Glomerular visceral epithelial cell (primary cell): ENCODE measurements around the gene GRIN2A.

Experiments
- DNase-seq: peaks from one replicate; pipeline ENCODE4 v3.0.0-alpha.2; 2016; ENCODE audit errors: extremely low spot score

The GRIN2A gene

GRCh38 chr16:9859701-9860327, 322.4 kb downstream of the GRIN2A start:
- no peak for DNase-seq

DNA sequence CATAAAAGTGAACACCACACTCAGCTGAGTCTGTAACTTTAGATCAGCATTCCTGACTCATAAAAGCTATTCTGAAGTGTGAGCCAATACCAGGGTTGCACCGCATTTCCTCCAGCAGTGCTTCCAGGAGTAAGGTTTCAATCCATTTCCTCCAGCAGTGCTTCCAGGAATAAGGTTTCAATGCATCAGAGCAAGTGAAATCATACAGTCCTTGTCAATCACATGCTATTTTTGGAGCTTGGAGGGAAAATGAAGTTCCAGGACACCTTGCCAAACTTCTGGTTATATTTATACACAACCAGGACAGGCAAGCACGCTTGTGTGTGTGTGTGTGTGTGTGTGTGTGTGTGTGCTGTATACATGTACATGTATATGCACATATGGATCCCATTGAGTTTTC, 327.6 kb downstream of the GRIN2A start:
- DNase-seq: no peak

GRCh38 chr16:9852003-9852402, 330.2 kb downstream of the GRIN2A start:
- no peak for DNase-seq

GRCh38 chr16:9850817-9851216, 331.4 kb downstream of the GRIN2A start:
- no peak for DNase-seq

DNA sequence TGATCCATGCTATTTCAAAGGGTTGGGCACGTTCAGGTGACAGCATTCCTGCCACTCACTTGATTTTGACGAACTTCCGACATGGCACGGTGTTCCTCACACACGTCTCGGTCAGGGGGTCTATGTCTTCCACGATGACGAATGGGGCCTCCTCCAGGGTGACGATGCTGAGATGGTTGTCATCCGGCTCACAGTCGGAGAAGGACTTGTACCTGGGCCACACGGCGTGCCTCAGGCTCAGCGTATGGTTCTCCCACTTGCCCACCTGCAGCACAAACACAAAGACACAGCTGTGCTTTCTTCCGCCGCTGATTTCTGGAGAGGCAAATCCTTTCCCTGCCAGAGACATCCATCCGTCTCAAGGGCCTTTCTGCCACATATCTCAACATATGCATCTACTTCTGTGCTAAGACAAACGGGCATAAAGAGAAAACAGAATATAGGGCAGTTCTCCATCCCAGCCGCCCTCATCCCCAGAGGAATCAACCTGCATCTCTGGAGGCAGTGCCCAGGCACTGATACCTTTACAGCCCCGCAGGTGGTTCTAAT, 332.5 kb downstream of the GRIN2A start:
- DNase-seq: no peak

- DNase-seq: no peak
Measured at GRCh38 chr16:9847146-9847545, 335.1 kb downstream of the GRIN2A start.

- peak; percentile 0 for DNase-seq
Measured at GRCh38 chr16:9846362-9847099, 335.7 kb downstream of the GRIN2A start.

DNA sequence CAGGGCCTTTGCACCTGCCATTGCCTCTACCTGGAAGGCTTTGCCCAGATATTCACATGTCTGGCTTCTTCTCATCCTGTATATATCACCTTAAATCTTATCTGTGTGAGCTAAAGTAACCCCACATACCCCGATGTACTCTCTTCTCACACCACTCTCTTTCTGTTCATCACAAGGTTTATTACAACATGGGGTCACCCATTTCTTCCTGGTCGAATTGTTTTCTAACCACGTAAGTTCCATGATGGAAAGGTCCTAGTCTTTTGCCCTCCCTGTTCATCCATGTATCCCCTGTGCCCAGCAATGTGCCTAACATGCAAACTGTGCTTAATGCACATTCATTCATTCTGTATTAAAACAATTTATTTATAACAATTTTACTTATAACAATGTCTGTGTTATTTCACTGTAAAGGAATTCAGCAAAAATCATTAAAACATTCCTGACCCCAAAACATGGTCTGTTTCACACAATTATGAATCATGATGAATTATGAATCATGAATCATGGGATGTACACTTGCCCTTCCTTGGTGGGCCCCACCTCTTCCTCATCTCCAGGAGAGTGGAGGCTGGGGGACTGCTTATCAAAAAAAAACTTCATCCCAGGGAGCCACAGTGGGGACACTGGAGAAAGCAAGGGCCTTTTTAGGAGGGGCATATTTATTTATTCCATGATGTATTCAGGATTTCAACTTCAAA, 336.4 kb downstream of the GRIN2A start:
- DNase-seq: peak; percentile 11

DNA sequence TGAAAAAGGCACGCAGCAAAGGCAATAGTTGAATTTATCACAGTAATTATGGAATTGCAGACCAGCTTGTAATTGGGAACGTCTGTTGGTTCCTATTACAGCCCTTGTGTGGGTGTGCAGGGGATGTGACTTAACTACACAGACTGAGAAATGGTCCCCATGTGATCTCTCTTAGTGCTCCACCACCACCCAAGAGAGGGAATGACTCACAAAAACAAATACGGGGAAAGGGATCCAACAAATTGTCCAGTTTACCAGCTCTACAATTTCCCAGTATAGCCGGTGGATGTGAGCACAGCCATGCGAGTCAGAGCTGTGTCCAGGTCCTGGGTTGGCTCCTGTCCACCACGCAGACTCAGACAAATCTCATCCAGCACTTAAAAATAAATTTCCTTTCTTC, 337.9 kb downstream of the GRIN2A start:
- DNase-seq: peak; percentile 1

DNA sequence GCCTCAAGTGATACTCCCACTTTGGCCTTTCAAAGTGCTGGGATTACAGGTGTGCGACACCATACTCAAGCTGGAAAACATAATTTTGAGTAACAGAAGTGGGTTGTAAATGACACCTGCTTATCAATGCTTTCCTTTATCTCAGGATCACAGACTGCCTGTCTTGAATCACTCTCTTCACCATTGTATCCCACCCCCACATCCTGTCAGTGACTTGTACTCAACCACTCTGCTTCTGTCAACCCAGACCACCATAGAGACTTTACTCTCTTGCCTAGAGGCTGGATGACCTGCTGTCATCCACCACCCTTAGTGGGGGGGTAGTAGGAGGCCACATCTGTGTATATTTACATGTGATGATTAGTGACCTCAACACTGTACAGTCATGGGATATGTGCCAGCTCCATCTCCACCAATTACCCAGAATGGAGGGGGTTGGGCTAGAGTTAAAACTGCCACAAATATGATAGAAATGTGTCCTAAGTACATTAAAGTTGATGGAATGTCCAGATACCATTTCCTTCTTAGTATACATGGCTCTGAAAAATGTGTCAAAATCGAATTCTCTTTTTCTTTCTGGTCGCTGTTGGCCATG, 338.7 kb downstream of the GRIN2A start:
- peak; percentile 1 for DNase-seq

DNA sequence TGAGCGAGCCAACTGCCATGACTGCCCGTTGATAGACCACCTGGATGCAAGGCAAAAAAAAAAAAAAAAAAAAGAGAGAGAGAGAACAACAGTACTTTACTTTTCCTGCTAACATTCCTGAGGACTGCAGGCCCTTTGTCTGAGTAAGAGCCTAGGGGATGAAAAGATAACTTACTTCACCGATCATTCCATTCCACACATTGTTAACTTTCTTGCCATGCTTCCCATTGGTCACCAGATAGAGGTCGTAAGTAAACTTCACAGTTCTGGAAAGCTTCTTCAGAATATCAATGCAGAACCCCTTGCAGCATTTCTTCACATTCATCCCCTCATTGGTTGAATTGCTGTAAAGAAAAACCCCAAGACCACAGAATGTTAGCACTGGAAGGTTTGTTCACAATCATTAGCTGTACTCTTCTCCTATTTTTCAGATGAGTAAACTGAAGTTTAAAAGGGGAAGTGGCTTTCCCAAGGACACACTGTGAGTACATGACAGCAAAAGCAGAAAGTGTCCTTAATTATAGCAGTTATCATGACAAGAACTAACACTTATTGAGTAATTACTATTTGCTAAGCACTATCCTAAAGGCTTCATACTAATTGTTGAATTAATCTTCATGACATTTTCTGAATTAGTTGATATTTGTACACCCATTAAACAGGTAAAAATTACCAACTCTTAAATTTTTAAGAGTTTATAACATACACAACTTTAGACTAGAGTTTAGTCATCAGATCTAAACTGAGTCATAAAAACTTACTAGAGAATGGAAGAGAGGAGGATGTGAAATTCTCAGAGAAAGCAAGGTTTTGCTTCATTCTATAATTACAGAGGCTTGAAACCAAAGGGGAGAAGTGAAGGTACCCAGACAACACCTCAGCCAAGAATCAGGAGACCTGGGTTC, 341.2 kb downstream of the GRIN2A start:
- no peak for DNase-seq

- DNase-seq: no peak
Measured at GRCh38 chr16:9837481-9837880, 344.7 kb downstream of the GRIN2A start.

DNA sequence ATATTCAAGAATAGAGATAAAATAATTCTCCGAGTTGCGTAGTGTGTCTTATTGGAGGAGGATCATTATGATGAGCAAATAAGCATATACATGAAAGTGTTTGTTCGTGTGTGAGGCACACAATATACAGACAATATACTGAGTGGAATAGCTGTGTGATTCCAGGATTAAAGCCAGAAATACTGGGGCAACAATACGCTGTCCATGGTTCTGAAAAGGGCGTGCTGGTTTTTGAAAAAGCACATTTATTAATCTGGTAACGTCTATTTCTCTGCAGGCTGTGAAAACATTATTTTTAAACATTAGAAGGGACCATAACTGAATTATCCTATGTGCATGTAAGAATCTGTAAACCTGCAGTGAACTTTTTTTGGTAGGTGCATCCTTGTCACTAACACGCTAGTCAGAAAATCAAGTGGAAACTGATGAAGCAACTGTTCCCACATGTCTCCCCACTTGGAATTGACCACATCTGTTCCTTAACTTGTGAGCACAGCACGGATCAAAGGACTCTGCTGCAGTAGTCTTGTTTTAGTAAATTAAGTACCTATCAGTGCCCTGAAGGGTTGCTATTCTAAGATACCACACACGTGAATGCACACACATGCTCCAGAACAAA, 346.0 kb downstream of the GRIN2A start:
- DNase-seq: no peak

DNA sequence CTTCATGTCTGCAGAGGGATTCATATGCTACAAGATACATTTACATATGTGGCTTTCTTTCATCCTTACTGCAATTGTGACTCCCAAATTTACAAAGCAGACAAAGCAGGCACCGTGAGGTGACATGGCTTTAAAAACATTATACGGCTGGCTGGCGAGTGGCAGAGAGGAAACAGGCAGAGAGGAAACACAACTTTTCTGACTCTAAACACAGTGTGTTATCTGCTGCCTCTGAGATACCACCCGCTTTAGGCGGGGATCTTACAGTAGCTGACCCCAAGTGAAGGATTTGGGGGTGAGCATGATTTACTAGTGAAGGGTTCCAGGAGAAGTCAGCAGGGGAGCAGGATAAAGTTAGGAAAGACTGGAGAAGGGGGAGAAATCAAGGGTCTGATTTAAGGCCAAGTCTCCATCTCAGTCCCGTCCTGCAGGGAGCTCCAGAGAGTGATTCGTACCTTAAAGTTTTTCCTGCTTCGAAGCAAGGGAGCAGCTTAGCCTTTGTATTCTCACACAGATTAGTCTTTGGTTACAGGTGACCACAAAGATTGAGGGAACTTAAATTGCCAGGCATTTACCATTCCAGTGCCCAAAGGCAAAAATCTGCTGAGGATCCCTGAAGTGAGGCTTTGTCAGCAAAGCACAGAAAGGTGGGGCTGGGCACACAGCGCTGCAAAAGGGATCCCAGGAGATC, 355.0 kb downstream of the GRIN2A start:
- DNase-seq: no peak

DNA sequence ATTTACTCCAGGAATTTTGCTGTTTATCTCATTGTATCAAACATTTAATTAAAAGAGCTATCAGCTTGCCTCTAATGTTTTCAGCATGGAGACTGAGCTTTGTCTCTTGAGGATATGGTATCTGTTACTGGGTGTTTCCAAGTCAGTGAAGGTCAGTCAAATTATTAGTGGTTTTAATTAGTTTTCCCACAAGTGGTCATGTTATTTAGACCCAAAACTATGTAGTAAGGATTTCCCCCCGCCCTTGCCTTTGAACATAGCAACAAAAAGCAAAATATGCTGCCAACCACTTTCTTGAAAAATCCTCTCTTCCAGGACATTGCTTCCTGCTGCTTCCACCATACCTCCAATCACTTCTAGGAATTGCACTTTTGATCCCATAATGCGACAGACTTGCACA, 355.6 kb downstream of the GRIN2A start:
- no peak for DNase-seq

DNA sequence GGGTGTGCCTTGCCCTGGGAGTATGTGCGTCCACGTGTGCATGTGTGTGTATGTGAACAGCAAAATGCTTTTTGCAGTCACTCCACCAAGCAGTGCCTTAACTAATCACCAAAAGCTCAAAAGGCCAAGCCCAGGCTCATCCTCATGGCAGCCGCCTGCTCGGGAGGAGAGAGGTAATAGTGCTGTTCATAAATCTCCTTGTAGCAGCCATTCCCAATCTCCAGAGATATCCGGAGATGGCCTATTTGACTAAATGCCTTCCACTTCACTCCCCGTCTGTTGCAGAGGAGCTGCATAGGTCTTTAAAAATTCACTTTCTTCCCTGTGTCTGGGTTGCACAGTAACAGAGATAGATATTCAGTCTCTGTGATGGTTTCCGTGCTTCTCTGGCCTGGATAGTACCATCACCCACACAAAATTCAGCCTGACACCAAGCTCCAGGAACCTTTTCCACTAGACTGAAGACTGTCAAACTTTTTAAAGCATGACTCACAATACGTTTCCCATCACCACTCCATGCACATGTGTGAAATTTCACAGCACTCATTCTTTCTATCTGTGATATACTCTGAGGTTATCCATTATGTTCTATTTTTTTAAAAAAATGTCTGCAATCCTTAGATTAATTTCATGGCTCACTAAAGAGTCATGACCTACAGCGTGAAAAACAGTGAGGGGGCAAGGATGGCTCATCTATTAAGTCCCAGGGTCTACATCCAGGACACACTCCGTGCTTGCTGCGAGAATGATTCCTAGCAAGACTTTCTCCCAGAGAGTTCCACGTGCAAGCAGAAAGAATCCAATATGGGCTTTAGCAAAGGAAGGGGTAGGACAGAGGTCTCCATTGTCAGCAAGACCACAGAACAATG, 357.8 kb downstream of the GRIN2A start:
- no peak for DNase-seq

DNA sequence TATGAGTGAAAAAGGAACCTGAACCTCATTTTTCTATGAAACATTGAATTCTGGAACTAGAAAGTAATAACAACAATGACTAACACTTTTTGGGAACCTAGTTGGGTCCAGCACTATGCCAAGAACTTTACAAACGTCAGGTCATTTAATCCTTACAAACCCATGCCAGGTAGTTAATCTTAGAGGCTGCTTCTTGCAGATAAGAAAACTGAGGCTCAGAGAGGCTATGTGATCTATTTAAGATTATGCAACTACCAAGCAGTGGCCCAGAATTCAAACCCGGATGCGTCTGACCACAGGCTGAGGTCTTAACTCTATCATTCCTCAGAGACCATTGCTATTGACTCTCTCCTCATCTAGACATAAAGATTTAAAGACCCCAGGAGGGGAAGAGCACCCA, 358.7 kb downstream of the GRIN2A start:
- DNase-seq: no peak

- no peak for DNase-seq
Measured at GRCh38 chr16:9821970-9822369, 360.3 kb downstream of the GRIN2A start.

DNA sequence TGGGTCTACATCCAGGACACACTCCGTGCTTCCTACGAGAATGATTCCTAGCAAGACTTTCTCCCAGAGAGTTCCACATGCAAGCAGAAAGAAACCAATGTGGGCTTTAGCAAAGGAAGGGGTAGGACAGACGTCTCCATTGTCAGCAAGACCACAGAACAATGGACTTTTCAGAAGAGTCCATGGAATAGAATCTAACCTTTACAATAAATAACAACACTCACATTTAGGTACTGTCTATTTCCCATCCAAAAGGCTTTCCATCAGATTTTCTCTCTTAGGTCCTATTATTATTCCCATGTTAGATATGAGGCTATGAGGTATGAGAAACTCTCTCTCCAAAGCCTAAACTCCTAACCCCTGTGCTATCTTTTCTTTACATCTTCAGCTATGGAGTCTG, 360.9 kb downstream of the GRIN2A start:
- DNase-seq: no peak
